Measurements from ENCODE around the gene SFMBT2.

SFMBT2 gene

GRCh38 chr10:7121154-7121797, 289.6 kb downstream of the SFMBT2 start:
- DNase-seq = no peak

GRCh38 chr10:7119325-7120015, 291.4 kb downstream of the SFMBT2 start:
- DNase-seq = no peak

GRCh38 chr10:7117806-7118674, 292.8 kb downstream of the SFMBT2 start:
- DNase-seq = no peak

- DNase-seq = no peak
Measured at GRCh38 chr10:7117177-7117799, 293.5 kb downstream of the SFMBT2 start.

- no peak for DNase-seq
Measured at GRCh38 chr10:7111561-7111960, 299.3 kb downstream of the SFMBT2 start.

GRCh38 chr10:7111089-7111488, 299.7 kb downstream of the SFMBT2 start:
- DNase-seq = no peak
